HT-29 (cell line): ENCODE measurements around the gene GABARAP. TPM values are rescaled to one million over a fixed set of nuclear protein-coding genes. Genes with fewer than 3 reads are reported as not detected.

Experiments
- DNase-seq: peaks from one replicate; pipeline ENCODE4 v3.0.0-alpha.2; 2015; ENCODE audit warnings: low spot score
- total RNA-seq: library from RNA; depleted of rRNA; stranded (reverse); fragments of >200 nt; shearing (Covaris generic); gene quantifications from 2 replicates; pipeline ENCODE4 v1.2.3, GENCODE V29; 2014

Gene GABARAP
- total RNA-seq, 1 experiment from 2014 or later, result 84.0 TPM

DNA sequence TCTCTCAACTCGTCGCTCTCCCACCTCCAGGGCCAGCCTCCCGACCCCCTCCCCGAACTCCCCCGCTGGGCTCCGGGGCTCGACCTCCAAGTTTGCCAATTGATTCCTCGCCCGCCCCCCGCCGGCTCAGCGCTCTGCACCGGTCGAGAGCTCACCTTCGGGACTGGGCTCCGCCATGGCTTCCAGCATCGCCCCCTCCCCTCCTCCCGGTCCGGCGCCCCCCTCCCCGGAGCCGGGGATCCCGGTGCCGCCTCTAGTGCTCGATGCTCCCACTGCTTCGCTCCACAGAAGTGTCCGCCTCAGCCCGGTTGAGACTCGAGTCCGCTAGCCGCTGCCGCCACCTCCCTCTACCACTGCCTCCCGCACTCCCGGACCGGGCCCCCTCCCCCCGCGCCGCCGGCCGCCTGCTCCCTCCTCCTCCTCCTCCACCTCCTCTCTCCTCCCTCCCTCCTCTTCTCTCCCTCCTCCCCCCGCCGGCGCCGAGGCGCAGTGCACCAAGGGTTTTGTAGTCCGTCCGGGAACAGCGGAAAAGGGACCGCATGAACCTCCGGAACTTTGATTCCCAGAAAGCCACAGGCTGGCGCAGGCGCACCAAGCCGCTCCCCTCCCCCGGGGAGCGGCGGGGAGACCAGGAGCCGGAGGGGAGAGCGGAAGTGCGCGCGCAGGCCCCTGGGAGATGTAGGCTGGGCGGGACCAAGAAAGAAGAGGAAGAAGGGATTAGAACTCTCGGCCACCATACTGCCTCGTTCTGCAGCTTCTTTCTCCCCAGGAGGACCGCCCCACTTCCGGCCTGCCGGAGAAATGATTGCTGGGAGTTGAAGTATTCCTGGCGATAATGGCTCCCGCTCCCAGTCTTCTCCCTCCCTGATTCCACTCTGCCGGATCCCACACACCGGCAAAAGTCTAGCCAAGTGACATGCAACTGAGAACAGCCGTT lies 2.9 kb downstream of the GABARAP start, which contains the start of gene PHF23:
TSS of gene PHF23 (minus strand) at position 367 of the 937 bp plus-strand sequence. CDS start at position 189, 178 bp downstream.
- peak; percentile 97 for DNase-seq

DNA sequence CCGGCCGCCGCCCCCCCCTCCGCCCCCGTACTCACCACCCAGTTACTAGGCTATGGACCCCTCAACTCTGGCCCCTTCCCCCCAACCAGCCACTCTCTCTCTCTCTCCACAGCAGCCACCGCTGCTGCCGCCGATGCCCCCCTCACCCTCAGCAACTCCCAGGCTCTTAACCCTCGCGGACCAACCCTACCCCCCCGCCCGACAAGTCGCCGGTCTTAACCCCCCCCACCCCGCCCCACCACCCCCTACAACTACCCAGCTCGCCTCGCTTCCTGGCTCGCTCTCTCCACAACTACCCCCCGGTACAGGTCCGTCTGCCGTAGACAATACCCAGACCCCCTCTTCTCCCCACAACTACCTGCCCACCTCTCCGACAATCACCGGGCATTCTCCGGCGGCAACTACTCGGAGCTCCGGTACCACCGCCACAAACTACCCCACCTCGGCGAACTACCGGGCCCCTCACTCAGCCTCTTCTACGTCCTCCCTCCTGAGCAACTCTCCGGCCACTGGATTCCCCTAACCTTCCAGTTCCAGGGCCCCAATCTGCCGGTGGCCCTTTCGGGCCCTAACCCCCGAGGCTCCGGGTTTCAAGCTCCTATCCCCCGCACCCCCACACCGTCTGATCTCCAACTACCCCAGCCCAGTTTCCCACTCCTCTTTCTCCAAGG lies 3.7 kb downstream of the GABARAP start:
- DNase-seq, result no peak

DNA sequence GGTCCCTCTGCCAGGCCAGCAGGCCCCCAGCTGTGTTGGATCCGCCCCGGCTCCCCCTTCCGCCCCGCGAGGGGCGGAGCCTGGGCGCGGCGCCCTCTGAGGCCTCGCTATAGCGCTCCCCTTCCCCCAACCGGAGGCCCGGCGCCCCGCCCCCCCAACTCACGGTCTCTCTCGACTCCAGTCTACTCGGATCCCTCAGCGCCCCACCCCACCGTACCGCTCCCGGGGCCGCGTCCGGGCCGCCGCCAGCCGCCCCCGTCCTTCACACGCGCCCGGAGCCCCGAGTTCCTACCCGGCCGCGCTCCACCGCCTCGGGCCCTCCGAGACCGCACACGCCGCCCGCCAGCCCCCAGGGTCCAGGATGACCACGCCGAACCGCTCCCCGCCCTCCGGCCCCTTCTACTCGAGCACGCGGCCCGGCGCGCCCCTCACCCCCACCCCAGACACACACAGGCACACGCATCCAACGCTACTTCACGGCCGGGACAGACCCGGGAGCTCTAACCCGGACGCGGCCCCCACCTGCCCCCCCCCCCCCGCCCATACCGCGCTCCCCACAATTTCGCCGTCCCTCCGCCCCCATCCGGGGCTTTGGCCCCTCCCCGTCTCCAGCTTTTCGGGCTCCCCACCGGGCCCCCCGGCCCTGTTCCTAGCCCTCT lies 4.4 kb downstream of the GABARAP start:
- DNase-seq, result peak; percentile 65

DNA sequence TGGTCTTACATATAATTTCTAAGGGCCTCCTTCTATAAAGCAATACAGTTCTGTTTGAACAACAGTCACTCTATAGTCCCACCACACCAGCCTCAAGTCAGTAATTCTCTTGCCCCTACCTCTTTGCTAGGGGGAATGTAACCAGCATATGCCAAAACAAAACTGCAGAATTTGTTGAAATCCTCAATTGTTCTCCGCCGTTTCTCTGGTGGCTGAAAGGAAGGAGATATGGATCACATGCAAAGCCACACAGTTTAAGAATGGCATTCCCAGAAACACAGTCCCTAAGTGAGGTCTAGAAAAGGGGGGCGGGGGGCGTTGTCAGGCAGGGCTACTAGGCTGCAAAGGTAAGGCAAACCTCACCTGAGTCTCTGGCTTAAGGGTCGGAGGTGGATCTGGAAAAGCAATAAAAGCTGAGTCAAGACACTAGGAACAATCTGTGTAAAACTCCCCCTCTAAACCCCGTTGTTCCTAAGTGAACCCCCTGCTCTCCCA lies 4.9 kb downstream of the GABARAP start:
- no peak for DNase-seq

DNA sequence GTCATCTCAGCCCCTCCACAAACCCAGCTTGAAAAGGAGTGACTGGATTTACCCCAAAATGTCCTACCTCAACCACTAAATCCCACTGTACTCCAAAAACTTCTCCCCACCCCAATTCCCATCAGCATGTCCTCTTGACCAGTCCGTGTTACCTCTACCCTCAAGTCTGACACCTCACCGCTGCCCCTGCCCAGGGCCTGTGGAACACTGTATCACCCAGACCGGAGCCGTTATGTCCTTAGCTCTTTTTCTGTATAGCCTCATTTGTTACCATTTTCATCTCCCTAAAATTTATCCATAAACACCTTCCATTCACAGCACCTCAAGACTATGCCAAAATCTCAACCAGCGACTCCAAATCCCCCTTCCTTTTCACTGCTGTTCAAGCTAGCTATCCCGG lies 5.4 kb downstream of the GABARAP start:
- DNase-seq, result no peak

DNA sequence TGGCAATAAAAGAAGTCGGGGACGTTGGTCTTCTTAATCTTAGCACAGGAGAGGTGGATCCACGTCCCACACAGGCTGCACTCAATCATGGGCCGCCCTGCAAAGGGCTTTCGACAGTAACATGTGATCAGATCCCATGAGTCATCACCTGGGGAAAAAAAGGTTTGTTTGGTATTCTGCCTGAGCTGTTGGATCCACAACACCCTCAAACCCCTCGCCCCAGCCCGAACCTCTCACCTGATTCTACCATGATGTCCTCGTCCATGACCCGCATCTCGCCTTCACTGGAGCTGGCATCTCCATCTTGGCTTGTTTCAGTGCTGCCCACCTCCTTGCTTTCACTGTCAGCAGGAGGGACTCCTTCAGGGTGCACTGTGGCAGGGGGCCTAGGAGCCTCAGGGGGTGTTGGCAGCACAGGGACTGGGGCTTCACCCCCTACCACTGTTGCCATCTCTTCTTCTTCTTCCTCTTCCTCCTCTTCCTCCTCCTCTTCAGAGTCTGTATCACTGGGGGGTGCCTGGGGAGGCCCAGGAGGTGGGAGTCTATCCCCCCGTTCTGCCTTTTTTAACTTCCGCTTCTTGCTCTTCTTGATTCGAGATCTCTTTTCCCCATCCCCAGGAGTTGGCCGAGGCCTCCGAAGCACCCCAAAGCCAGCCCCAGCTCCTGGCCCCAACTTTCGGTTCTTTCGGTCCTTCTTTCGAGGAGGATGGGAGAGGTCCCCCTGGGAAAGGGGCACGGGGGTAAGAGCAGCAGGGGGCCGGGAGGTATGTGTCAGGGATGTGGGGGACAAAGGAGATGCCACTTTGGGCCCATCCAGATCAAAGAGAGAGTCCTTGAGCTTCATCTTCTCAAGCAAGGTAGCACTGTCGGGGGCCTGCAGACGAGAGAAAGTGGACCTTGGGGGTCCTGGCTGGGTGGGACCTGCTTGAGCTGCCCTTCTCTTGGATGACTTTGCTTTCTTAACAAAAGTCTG lies 6.3 kb downstream of the GABARAP start:
- DNase-seq, result no peak

DNA sequence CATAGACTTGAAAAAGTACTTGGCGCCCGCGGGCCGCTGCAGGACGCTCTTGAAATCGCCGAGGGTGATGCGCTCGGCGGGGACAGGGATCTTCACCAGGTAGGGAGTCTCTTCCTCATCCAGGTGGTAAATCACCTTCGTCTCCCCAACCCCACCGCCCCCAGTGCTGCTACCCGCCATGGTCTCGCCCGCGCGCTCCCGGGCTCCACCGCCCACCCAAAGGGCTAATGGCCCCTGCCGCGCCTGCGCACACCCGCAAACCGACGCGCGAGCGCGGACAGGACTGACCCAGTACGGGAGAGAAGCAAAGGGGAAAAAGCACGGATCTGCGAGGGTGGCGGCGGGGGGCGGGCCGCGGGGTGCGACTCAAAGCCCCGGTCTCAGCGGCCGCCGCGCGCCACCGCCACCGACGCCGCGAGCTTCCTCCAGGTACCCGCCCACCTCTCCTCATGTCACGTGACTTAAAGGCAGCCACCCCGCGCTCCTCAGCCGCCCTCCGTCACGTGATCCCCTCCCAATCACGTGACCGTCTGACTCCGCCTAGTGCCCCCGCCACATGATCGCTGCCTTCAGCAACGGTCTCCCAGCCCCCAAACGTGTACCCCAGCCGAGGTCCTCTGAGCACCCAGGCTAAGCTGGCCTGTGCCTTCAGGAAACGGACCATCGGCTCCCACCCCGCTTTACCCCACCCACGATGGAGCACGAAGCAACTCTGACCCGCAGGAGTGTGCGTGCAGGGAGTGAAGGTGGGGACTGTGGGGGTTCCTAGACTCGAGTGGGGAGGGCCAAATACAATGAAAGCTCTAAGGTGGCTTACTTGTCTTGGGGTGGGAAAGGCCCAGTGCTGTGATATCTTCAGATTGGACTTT lies 7.9 kb downstream of the GABARAP start, which contains the start of gene DVL2:
TSS of gene DVL2 (minus strand) at position 435 of the 869 bp plus-strand sequence. CDS start at position 180, 255 bp downstream.
- DNase-seq, result peak; percentile 85

DNA sequence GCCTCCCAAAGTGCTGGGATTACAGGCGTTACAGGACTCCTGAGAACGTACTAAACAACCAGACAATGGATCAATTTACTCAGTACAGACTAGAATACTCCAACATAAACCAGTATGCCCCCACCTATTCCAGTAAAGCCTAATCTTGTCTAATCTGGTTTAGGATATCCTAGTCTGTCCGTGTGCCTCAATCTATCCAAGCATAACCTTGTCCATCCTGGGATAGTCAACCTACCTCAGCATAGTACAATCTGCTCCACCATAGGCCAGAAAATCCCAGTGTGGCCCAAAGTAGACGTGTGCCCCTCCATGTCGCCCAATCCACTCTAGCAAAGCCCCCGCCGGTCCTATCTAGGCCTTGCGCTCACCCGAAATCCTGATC lies 8.6 kb downstream of the GABARAP start:
- DNase-seq, result no peak

DNA sequence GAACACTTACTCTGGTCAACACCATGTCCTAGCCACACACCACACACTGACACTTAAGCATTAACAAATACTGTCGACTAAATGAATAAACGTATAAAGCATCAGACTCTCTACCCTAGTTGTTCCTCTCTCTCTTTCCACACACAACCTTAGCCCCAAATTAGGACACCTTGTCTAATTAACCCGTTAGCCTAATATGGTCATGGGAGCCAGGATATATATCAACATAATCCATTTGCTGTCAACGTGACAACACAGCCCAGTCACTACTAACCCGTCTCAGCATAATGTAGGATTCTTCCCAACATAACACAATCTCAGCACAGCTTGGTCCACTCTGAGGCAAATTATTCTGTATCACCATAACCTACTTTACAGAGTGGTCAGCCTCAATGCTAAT lies 10.1 kb downstream of the GABARAP start:
- DNase-seq, result no peak

DNA sequence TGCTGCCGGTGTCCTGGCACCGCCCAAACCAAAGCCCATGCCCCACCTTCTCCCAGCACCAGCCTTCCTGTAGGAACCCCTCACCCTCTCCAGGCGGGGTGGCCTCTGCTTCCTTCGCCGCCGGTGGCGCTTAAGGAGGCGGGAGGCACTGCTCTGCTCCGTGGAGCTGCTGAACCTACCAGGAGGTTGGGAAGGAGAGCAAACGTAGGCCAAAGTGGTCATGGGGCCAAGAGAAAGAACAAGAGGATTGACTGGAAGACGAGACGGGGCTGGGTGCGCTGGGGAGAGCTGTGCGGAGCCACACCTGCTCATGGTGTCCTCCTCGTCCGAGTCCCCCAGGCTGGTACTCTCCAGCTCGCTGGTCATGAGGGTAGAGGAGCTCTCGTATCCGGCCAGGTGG lies 12.7 kb downstream of the GABARAP start:
- no peak for DNase-seq

DNA sequence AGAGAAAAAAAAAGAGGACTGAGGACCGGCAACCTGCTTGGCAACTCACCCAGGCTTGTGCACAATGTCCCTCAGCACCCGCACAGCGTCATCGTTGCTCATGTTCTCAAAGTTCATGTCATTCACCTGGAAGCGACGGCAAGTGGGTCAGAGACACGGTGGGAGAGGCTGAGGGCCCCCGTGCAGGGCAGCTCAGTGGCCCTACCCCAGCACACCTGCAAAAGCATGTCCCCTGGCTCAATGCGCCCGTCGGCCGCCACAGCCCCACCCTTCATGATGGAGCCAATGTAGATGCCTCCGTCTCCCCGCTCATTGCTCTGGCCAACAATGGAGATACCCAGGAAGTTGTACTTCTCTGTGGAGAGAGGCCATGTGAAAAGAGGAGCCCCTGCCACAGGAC lies 13.3 kb downstream of the GABARAP start:
- no peak for DNase-seq

DNA sequence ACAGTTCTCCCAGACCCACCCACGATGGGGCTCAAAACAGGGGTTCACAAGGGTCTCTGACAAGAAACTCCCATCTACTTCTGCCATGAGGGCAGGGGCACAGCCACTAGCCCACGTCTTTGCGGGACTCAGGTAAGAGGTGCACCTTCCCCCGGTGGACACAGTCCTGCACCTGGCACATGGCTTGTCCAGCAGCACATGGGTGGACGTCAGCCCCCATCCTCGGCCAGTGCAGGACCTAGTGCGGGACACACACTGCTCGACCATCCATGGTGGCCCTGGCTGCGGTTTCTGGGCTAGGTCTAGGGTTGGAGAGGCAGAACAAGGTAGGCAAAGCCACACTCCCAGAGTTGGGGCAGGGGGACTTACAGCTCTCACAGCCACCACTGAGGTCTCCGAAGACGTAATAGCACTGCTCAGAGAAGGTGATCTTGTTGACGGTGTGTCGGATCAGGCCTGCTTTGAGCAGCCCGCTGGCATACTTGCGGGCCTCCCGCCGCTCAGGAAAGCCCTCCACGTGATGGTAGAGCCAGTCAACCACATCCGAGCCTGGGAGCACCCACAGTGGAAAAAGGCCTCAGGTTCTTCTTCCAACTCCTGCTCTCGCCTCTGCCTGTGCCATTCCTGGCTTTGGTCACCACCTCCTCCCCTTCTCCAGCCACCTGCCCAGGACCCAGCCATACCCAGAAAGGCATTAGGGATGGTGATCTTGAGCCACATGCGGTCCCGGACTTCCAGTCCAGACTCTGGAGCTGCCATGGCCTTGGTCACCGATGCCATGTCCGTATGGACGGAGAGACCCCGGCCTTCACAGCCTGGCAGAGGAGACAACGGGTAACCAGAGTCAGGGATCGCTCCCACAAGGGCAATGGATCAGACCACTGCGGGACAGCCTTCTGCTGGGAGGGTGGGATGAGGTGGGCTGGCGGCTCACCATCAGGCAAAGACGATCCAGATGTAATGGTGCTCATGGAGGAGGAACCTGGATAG lies 15.2 kb downstream of the GABARAP start:
- DNase-seq, result no peak

DNA sequence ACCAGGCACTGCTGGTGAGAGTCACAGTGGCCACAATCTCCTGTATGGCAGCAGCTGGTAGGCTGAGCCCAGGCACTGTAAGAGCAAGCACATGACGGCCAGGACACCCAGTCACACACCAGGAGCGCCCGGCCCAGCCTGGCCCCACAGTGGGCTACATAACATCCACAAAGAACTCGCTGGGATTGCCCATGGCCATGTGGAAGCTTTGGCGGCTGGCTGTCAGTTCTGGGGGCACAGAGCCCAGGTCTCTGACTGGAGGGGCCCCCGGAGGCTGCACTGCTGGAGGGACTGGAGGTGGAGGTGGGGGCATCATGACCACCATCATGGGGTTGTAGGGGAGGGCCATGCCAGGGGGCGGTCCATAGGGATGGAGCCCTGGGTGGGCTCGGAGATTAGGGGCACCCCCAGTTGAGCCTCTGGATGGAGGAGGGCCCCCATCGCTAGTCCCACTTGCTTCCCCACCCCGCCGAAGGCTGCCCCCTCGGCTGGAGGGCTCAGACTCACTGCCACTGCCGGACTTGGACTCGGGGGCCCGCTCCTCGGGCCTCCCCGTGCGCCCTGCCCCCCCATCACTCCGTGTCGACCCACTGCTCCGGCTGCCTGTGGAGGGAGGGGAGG lies 16.4 kb downstream of the GABARAP start:
- DNase-seq, result no peak

DNA sequence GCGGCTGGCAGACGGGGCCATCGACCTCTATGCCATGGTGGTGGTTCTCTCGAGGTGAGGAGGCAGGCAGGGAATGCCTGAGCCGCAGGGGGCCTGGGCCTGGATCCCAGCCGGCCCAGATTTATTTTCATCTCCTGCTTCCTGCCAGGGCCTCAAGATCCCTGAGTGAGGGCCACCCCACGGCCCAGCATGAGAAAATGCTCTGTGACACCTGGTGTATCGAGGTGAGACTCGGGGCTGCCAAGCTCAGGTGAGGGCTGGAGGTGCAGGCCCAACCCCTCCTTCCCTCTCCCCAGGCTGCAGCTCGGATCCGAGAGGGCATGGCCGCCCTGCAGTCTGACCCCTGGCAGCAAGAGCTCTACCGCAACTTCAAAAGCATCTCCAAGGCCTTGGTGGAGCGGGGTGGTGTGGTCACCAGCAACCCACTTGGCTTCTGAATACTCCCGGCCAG lies 17.6 kb downstream of the GABARAP start:
- DNase-seq, result no peak

DNA sequence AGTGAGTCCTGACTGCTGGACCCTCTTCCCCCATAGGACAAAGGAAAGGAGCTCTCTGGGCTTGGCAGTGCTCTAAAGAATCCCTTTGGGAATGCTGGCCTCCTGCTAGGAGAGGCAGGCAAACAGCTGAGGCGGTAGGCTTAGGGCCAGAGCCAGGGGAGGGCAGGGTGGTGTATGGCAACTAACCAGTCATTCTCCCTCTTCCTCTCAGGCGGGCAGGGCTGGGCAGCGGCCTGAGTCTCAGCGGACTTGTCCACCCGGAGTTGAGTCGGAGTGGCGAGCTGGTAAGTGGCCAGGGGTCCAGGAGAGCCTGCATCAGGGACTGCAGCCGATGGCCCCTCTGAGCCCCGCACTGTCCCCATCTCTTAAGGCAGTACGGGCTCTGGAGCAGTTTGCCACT lies 18.1 kb downstream of the GABARAP start:
- no peak for DNase-seq

DNA sequence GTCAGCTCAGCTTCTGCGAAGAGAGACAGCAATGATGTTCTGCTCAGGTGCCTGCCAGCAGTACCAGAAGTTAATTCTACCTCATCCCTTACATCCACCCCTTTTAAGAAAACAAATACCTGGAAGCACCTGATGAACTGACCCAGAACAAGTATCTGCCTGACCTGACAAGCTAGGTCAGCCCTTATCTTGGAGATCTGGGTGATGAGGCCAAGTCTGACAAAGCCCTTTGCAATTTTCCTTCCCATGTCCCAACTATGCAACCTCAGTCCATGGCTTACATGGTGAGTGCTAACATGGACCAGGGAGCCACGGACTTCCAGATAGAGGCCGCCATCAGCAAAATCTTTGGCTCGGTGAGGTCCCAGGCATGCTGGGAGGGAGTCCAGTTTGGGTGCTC lies 18.9 kb downstream of the GABARAP start:
- no peak for DNase-seq

DNA sequence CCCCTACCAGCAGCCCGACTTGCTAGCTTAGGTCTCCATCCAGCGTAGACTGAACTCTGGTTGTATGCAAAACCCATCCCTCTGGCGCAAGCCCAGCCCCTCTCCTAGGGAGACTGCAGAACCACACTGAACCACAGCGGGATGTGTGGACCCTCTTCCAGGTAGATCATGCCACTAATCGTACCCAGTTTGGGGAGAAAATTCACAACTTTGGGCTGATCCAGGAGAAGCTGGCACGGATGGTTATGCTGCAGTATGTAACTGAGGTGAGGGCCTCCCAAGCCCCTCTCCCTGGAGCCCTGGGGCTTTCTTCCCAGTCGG lies 19.3 kb downstream of the GABARAP start:
- DNase-seq, result no peak
